ENCODE results near the gene SLC6A8.

Gene SLC6A8

DNA sequence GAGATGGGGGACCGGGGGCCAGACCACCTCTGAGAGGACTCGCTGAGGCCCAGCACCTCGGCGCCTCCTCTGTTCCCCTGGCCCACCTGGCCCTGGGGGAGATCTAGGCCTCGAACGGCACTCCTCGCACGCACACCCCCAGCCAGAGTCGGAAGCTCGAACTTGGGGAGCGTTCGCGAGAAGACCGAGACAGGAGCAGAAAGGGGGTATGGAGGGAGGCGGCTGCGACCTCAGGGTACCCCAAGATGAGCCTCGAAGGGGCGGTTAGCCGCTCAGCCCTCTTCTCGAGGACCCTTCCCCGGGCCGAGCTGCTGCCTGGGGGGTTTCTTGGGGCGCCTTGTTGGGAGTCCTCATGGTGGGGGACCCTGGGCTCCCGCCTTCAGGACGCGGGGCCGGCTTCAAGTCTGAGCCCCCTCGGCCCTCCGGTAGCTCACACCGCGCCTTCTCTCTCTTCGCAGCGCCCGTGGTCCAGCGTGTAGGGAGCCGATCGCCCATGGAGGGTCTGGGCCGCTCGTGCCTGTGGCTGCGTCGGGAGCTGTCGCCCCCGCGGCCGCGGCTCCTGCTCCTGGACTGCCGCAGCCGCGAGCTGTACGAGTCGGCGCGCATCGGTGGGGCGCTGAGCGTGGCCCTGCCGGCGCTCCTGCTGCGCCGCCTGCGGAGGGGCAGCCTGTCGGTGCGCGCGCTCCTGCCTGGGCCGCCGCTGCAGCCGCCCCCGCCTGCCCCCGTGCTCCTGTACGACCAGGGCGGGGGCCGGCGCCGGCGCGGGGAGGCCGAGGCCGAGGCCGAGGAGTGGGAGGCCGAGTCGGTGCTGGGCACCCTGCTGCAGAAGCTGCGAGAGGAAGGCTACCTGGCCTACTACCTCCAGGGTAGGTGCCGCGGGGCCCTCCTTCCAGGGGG is 40.0 kb upstream of the SLC6A8 start:
- in situ Hi-C loops (cut with MboI; ENCODE audit: low sequenced_read_pairs): loop anchor here (5.0 kb wide), 1 partner anchor 95 kb away; no protein-coding TSS in a partner anchor

DNA sequence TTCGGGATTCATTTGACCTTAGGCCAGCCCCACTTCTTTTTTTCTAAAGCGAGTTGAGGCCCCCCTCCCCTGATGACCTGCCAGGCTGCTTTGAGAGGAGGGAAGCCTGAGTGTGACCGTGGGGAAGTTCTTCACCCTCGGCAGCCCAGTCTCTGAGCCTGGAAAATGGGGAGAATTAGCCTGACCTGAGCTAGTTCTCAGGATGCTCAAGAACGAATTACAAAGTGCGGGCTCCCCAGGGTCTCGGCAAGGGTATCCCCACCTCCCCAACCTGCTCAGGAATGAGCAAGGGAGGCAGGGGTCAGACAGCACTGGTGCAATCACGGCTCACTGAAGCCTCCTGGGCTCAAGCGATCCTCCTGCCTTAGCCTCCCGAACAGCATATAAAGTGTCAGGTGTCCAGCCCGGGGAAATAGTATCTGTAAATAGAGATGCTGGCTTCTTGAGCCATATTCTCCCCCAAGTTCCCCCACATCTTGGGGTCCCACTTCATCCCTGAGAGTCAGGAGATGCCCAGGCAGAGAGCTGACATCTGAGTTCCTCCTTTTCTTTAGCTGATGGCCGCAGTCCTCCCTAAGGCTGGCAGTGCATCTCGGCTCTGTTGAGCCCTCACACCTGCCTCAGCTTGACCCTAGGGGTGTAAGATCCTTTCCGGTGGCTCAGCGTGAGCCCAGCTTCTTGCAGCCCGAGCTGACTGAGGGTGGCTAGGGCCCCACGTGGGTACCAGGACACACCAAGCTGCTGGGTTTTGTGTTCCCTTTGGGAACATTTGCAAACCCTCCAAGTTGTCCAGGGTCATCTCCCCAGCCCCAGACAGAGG is 39.2 kb upstream of the SLC6A8 start:
- in situ Hi-C loops (cut with MboI; ENCODE audit: low sequenced_read_pairs): loop anchor here (5.0 kb wide), 1 partner anchor 96 kb away; no protein-coding TSS in a partner anchor

DNA sequence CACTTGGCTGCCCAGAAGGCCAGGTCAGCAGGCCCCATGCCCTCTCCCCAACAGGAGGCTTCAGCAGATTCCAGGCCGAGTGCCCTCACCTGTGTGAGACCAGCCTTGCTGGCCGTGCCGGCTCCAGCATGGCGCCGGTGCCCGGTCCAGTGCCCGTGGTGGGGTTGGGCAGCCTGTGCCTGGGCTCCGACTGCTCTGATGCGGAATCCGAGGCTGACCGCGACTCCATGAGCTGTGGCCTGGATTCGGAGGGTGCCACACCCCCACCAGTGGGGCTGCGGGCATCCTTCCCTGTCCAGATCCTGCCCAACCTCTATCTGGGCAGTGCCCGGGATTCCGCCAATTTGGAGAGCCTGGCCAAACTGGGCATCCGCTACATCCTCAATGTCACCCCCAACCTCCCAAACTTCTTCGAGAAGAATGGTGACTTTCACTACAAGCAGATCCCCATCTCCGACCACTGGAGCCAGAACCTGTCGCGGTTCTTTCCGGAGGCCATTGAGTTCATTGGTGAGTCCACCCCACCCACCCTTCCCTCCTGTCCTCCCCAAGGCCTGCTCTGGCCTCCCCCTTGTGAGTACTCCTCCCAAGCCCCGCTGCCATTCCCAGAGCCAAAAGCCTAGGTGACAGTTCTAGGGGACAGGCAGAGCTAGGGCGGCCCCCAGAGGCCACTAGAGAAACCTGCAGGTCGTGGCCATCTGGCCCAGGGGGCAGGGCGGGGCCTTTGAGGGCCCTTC is 38.4 kb upstream of the SLC6A8 start:
- in situ Hi-C loops (cut with MboI; ENCODE audit: low sequenced_read_pairs): loop anchor here (5.0 kb wide), 1 partner anchor 97 kb away; no protein-coding TSS in a partner anchor

DNA sequence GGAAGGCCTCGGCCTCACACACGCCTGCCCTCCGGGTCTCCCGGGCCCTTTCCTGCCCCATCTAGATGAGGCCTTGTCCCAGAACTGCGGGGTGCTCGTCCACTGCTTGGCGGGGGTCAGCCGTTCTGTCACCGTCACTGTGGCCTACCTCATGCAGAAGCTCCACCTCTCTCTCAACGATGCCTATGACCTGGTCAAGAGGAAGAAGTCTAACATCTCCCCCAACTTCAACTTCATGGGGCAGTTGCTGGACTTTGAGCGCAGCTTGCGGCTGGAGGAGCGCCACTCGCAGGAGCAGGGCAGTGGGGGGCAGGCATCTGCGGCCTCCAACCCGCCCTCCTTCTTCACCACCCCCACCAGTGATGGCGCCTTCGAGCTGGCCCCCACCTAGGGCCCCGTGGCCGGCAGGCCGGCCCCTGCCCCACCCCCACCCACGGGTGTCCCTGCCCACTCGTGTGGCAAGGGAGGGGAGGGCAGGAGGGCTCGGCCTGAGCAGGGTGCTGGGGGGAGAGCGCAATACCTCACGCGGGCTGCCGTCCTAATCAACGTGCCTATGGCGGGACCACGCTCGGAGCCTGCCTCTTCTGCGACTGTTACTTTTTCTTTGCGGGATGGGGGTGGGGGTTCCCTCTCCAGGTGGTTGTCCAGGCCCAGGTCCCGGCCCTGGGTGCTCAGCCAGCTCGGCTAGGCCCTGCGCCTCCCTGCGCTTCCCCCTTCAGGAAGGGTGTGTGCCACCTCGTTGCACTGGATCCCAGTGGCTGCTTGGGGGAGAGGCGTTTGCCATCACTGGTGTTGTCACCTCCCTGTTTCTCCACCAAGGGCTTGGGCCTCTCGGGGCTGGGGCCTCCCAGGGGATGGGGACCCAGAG is 37.6 kb upstream of the SLC6A8 start:
- in situ Hi-C loops (cut with MboI; ENCODE audit: low sequenced_read_pairs): loop anchor here (5.0 to 25.0 kb wide), 2 partner anchors 98 to 688 kb away; no protein-coding TSS in a partner anchor

DNA sequence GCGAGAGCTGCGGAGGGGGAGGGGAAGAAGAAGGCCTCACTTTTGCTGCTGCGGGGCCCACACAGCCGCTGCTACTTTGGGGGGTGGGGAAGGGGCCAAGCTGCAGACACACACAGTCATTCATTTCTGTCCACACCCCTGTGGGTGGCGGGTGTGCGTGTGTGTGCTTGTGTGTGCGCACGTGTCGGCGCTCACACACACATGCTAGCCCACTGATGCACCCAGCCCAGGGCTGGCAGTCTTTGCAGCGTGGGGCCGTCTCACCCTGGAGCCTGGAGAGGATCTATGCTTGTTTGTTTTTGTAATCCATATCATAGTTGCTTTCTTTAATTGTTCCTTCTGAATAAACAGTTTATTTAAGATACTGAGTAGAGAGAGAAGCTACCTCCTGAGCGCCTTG is 36.8 kb upstream of the SLC6A8 start:
- in situ Hi-C loops (cut with MboI; ENCODE audit: low sequenced_read_pairs): loop anchor here (25.0 kb wide), 1 partner anchor 689 kb away; no protein-coding TSS in a partner anchor

DNA sequence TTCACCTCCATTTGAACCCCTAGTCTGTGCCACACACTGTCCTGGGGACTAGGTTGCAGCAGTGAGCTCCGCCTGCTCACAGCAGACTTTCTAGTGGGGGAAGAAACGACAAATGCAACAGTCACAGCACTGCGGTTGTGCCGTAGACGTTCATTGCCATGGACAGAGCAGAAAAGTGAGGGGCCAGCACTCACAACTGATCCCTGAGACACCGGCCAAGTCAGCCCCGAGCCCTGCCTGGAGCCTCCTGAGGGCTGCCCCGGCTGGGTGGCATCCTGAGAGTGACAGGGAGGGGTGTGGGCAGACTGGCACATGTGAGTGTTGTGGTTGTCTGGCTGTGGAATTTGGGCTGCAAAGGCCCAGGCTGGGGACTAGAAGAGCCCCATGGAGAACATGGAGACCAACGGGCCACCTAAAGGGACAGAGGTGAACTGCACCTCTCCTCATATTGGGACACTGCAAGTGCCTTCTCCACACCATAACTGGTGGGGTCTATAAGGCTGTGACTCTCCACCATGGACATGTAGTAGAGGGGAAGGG is 36.1 kb upstream of the SLC6A8 start:
- in situ Hi-C loops (cut with MboI; ENCODE audit: low sequenced_read_pairs): loop anchor here (25.0 kb wide), 1 partner anchor 689 kb away; no protein-coding TSS in a partner anchor

DNA sequence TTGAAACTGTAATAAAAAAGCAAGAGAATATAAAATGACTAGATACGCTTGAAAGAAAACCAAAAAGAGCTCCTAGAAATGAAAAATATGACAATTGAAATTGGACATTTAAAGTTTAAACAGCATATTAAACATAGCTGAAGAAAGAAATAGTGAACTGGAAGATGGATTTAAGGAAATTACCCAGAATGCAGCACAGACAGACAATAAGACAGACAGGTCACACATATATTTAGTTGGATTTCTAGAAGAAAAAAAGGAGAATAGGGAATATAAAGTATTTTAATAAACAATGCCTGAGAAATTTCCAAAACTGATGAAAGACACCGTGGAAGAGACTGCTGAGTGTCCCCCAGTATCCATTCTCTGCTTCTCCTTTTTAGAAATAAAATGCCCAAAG is 34.2 kb upstream of the SLC6A8 start:
- in situ Hi-C loops (cut with MboI; ENCODE audit: low sequenced_read_pairs): loop anchor here (25.0 kb wide), 1 partner anchor 691 kb away; no protein-coding TSS in a partner anchor

DNA sequence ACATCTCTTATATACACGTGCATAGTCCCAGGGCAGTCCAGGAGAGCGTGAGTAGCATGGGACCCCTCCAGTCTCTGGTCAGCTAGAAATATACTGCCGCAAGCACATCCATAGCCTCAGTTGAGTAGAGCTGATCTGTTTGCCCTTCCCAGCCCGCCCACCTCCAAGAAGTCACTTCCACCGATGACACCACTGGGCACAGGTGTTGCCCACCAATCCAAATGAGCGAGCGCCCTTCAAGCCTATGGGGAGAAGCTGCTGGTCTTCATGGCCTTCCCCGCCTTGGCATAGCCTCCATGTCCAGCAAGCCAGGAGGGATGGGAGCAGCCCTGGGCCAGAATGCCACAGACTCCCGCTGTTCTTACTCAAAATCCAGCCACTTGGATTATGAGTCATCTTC is 30.6 kb upstream of the SLC6A8 start:
- in situ Hi-C loops (cut with MboI; ENCODE audit: low sequenced_read_pairs): loop anchor here (25.0 kb wide), 1 partner anchor 695 kb away; no protein-coding TSS in a partner anchor

DNA sequence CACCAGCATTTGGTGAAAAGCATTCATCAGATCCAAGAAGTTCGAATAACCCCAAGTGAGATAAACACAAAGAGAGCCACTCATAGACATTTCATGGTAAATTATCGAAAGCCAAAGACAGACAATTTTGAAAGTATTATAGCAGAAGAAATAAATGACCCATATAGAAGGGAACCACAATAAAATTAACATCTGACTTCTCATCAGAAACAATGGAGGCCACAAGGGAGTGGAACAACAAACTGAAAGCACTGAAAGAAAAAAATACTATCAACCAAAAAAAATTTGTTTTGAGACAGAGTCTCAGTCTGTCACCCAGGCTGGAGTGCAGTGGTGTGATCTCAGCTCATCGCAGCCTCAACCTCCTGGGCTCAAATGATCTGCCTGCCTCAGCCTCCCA is 28.5 kb upstream of the SLC6A8 start:
- in situ Hi-C loops (cut with MboI; ENCODE audit: low sequenced_read_pairs): loop anchor here (25.0 kb wide), 1 partner anchor 697 kb away; no protein-coding TSS in a partner anchor

DNA sequence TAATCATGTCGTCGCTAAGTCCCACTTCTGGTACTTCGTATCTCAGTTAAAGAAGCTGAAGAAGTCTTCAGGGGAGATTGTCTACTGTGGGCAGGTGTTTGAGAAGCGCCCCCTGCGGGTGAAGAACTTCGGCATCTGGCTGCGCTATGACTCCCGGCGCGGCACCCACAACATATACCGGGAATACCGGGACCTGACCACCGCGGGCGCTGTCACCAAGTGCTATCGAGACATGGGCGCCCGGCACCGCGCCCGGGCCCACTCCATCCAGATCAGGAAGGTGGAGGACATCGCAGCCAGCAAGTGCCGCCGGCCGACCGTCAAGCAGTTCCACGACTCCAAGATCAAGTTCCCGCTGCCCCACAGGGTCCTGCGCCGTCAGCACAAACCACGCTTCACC is 25.5 kb upstream of the SLC6A8 start:
- in situ Hi-C loops (cut with MboI; ENCODE audit: low sequenced_read_pairs): loop anchor here (25.0 kb wide), 1 partner anchor 700 kb away; no protein-coding TSS in a partner anchor

DNA sequence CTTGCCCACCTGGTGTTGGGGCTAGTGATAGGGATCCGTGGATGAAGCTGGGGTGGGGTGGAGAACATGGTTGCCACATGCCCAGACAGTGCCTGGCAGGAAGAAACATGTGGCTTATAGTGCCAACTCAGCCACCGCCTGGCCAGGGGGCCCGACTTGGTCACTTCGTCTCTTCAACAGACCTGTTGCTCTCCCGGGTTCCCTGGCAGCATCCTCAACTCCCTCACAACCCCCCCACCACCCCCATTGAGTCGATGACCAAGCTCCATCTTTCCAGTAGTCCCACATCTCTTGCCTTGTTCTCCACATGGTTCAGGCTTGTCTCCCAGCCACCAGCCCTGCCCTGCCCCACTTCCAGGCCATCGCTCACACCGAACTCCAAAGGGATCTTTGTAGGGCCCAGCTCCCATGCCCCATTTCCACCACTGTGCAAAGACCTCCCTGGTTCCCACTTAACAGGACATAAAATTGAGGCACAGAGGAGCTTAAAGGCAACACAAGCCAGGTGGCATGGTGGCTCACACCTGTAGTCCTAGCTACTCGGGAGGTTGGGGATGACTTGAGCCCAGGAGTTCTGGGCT is 21.9 kb upstream of the SLC6A8 start:
- in situ Hi-C loops (cut with MboI; ENCODE audit: low sequenced_read_pairs): loop anchor here (25.0 kb wide), 1 partner anchor 704 kb away; no protein-coding TSS in a partner anchor

DNA sequence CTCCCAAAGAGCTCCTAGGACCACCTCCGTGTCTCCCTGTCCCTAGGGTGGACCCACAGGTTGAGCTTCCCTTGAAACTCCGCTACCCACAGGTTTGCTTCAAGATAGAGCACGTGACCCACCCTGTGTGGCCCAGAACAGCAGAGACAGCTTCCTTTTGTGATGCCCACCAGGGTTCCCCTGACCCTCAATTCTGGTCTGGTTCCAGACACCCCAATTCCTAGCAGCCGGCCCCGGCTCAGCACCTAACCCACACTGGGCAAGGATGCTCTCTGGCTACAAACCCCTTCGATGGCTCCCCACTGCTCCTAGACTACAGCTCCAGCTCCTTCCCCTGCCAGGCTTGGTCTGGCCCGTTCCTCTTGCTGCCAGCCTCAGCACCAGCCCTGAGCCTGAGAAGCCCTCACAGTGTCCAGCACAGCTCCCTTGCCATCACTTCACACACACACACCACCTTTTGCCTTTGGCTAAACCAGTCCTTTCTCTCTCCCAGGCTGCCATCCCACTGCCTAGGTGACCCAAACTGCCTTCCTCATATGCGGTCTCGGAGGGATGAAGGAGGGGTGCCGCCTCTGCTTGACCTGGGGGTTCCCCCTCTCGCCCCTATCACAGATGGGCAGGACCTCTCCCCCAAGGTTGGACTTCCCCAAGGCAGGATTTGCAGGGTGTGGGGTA is 20.3 kb upstream of the SLC6A8 start:
- in situ Hi-C loops (cut with MboI; ENCODE audit: low sequenced_read_pairs): loop anchor here (25.0 kb wide), 1 partner anchor 705 kb away; no protein-coding TSS in a partner anchor

DNA sequence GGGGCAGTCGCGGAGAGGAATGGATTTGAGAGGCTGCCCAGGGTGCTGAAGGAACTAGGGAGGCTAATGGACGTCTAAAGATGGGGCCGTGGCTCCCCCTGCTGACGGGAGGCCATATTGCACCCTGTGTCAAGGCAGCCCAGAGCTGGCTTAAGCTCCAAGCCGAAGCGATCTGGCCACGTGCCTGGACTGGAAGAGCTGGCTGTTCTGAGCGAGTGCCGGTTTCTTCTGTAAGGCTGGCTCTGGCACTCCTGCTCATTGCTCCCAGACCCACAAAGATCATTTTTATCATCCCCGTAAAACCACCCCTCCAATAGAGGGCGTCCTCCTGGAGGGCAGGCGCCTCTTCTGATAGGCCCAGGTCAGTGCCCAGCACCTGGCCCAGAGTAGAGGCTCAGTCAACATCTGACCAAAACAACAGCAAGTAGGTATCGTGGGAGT is 19.8 kb upstream of the SLC6A8 start:
- in situ Hi-C loops (cut with MboI; ENCODE audit: low sequenced_read_pairs): loop anchor here (25.0 kb wide), 1 partner anchor 706 kb away; no protein-coding TSS in a partner anchor

DNA sequence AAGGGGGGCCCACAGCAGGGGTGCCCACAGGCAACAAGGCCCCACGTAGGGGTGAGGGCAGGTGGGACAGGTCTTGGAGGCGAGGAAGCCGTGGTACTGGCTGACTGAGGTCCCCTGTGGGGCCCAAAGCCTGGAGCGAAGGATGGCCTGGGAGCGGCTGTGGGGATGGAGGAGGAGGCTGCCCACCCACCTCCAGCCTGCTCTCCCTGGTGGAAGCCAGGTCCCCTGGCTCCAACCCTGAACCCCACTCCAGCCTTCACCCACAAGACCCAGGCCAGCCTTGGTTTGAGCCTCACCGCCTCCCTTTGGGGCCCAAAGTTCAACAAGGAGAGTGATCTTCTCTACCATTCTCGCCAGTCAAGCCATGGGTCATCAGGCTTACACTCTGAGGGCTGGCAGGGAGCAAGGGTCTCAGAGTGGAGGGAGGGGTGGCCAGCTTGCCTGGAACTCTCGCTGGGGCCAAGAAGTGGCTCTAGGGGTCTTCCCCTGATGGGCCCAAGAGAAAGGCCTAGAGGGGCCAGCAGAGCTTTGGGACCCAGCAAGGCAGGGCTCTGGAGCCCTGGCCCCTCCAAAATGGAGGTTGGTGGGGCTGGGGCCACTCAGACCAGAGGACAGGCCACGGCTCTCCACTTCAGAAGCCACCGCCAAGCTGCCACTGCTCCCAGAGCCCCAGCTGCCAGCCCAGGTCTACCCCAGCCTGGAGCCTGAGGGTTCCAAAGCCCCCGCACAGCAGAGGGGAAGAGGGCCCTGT is 19.1 kb upstream of the SLC6A8 start:
- in situ Hi-C loops (cut with MboI; ENCODE audit: low sequenced_read_pairs): loop anchor here (25.0 kb wide), 1 partner anchor 706 kb away; no protein-coding TSS in a partner anchor

DNA sequence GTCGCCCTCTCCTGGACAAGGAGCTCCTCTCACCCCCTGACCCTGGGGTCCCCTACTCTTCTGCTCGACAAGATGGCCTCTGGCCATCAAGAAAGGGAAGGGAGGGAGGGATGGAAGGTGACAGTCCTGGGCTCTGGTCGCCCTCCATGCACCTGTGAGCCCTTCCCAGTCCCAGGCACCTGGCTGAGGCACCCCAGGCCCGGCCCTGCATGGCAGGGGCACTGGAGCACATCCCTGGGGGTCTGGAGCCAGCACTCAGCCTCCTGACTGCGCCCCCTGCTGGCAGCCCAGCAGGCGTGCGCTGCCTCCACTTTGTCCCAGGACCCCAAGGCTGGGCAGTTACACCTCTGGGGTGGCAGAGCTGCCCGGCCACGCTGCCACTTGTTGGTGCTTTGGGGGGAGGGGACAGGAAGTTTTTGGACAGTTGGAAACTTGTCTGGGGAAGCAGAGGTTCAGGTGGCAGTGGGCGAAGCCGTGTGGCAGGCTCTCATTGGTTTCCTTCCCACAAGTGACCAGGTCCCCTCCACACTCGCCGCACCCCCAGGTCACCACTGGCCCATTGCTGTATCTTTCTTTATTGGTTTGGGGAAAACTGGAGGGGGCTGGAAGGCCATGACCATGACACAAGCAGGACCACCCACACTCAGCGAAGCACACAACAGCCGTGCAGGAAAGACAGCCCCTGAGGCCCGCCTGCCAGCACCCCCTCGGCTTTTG is 18.4 kb upstream of the SLC6A8 start:
- in situ Hi-C loops (cut with MboI; ENCODE audit: low sequenced_read_pairs): loop anchor here (25.0 kb wide), 1 partner anchor 707 kb away; no protein-coding TSS in a partner anchor

Data from HL-60/S4 (cell line).